ENCODE data around the gene OR2AP1. TPM values are rescaled to one million over a fixed set of nuclear protein-coding genes. Genes with fewer than 3 reads are reported as not detected.
"Not testable (repeated sequence)": the region's sequence is repeated elsewhere in the genome, so short reads cannot be mapped to it uniquely, and the experiment has no call there.

The OR2AP1 gene
- total RNA-seq = not detected

- H3K9ac ChIP-seq (ENCODE audit: low read depth in 1 of 3, low read length in 3 of 3) = no peak within 1 kb of the TSS
- no peaks in the 10 kb centered on the region for H3K9me3 ChIP-seq (ENCODE audit: control insufficient read depth in 3 of 3, low read length in 3 of 3)
- no peak within 1 kb of the TSS for H3K27ac ChIP-seq (ENCODE audit: low read depth, low read length)
- no peaks in the 10 kb centered on the region for H3K4me1 ChIP-seq (ENCODE audit: control insufficient read depth in 3 of 3, insufficient read depth in 3 of 3, low read length in 3 of 3)
- H3K4me3 ChIP-seq (ENCODE audit: low read length in 3 of 3) = no peak within 1 kb of the TSS
- no peaks in the 10 kb centered on the region for H3K36me3 ChIP-seq (ENCODE audit: control insufficient read depth in 3 of 3, insufficient read depth in 3 of 3, low read length in 3 of 3)
- no peaks in the 10 kb centered on the region for H3K27me3 ChIP-seq (ENCODE audit: control insufficient read depth in 3 of 3, insufficient read depth in 3 of 3, low read length in 3 of 3)
Observed at GRCh38 chr12:55572168-55572567, at the start of gene OR2AP1. OR2AP1 (plus strand) TSS chr12:55572468; CDS start chr12:55574415, 1,947 bp downstream.

GRCh38 chr12:55548235-55548634 lies 24.0 kb upstream of the OR2AP1 start:
- H3K4me3 ChIP-seq (ENCODE audit: low read length in 3 of 3); H3K9ac ChIP-seq (ENCODE audit: low read depth in 1 of 3, low read length in 3 of 3); H3K9me3 ChIP-seq (ENCODE audit: control insufficient read depth in 3 of 3, low read length in 3 of 3); H3K27ac ChIP-seq (ENCODE audit: low read depth, low read length); H3K36me3 ChIP-seq (ENCODE audit: control insufficient read depth in 3 of 3, insufficient read depth in 3 of 3, low read length in 3 of 3); H3K4me1 ChIP-seq (ENCODE audit: control insufficient read depth in 3 of 3, insufficient read depth in 3 of 3, low read length in 3 of 3); H3K27me3 ChIP-seq (ENCODE audit: control insufficient read depth in 3 of 3, insufficient read depth in 3 of 3, low read length in 3 of 3): not testable (repeated sequence)

- Histone ChIP-seq H3K9ac (ENCODE audit: low read depth in 1 of 3, low read length in 3 of 3) (no peak overlapping the region), H3K9me3 (ENCODE audit: control insufficient read depth in 3 of 3, low read length in 3 of 3) (no peaks in the 10 kb centered on the region), H3K36me3 (ENCODE audit: control insufficient read depth in 3 of 3, insufficient read depth in 3 of 3, low read length in 3 of 3) (no peaks in the 10 kb centered on the region), H3K27ac (ENCODE audit: low read depth, low read length) (no peak overlapping the region), H3K4me1 (ENCODE audit: control insufficient read depth in 3 of 3, insufficient read depth in 3 of 3, low read length in 3 of 3) (no peaks in the 10 kb centered on the region), H3K4me3 (ENCODE audit: low read length in 3 of 3) (no peak overlapping the region), H3K27me3 (ENCODE audit: control insufficient read depth in 3 of 3, insufficient read depth in 3 of 3, low read length in 3 of 3) (no peaks in the 10 kb centered on the region)
Observed at GRCh38 chr12:55548756-55549155, 23.5 kb upstream of the OR2AP1 start.

- Histone ChIP-seq H3K27ac (ENCODE audit: low read depth, low read length) (no peak within 1 kb of the TSS), H3K4me1 (ENCODE audit: control insufficient read depth in 3 of 3, insufficient read depth in 3 of 3, low read length in 3 of 3) (no peaks in the 10 kb centered on the region), H3K36me3 (ENCODE audit: control insufficient read depth in 3 of 3, insufficient read depth in 3 of 3, low read length in 3 of 3) (no peaks in the 10 kb centered on the region), H3K9me3 (ENCODE audit: control insufficient read depth in 3 of 3, low read length in 3 of 3) (no peaks in the 10 kb centered on the region), H3K27me3 (ENCODE audit: control insufficient read depth in 3 of 3, insufficient read depth in 3 of 3, low read length in 3 of 3) (no peaks in the 10 kb centered on the region), H3K4me3 (ENCODE audit: low read length in 3 of 3) (no peak within 1 kb of the TSS), H3K9ac (ENCODE audit: low read depth in 1 of 3, low read length in 3 of 3) (no peak within 1 kb of the TSS)
Observed at GRCh38 chr12:55549302-55549701, 23.0 kb upstream of the OR2AP1 start, which contains the start of gene OR6C4. OR6C4 (plus strand) TSS chr12:55549602; CDS start chr12:55551227, 1,625 bp downstream.

GRCh38 chr12:55554296-55554695 lies 18.0 kb upstream of the OR2AP1 start:
- H3K27me3 ChIP-seq (ENCODE audit: control insufficient read depth in 3 of 3, insufficient read depth in 3 of 3, low read length in 3 of 3) = no peaks in the 10 kb centered on the region
- H3K9ac ChIP-seq (ENCODE audit: low read depth in 1 of 3, low read length in 3 of 3) = no peak overlapping the region
- no peaks in the 10 kb centered on the region for H3K4me1 ChIP-seq (ENCODE audit: control insufficient read depth in 3 of 3, insufficient read depth in 3 of 3, low read length in 3 of 3)
- H3K4me3 ChIP-seq (ENCODE audit: low read length in 3 of 3) = no peak overlapping the region
- peaks cover 2 to 6% (median 5%) of the 10 kb centered on the region in 3 donors for H3K9me3 ChIP-seq (ENCODE audit: control insufficient read depth in 3 of 3, low read length in 3 of 3)
- H3K27ac ChIP-seq (ENCODE audit: low read depth, low read length) = no peak overlapping the region
- H3K36me3 ChIP-seq (ENCODE audit: control insufficient read depth in 3 of 3, insufficient read depth in 3 of 3, low read length in 3 of 3) = no peaks in the 10 kb centered on the region

GRCh38 chr12:55570060-55570459 lies 2.2 kb upstream of the OR2AP1 start:
- H3K4me1 ChIP-seq (ENCODE audit: control insufficient read depth in 3 of 3, insufficient read depth in 3 of 3, low read length in 3 of 3); H3K36me3 ChIP-seq (ENCODE audit: control insufficient read depth in 3 of 3, insufficient read depth in 3 of 3, low read length in 3 of 3); H3K27ac ChIP-seq (ENCODE audit: low read depth, low read length); H3K9me3 ChIP-seq (ENCODE audit: control insufficient read depth in 3 of 3, low read length in 3 of 3); H3K9ac ChIP-seq (ENCODE audit: low read depth in 1 of 3, low read length in 3 of 3); H3K4me3 ChIP-seq (ENCODE audit: low read length in 3 of 3); H3K27me3 ChIP-seq (ENCODE audit: control insufficient read depth in 3 of 3, insufficient read depth in 3 of 3, low read length in 3 of 3): not testable (repeated sequence)

GRCh38 chr12:55570689-55571088 lies 1.6 kb upstream of the OR2AP1 start:
- not testable (repeated sequence) for H3K4me3 ChIP-seq (ENCODE audit: low read length in 3 of 3); H3K27me3 ChIP-seq (ENCODE audit: control insufficient read depth in 3 of 3, insufficient read depth in 3 of 3, low read length in 3 of 3); H3K36me3 ChIP-seq (ENCODE audit: control insufficient read depth in 3 of 3, insufficient read depth in 3 of 3, low read length in 3 of 3); H3K9ac ChIP-seq (ENCODE audit: low read depth in 1 of 3, low read length in 3 of 3); H3K4me1 ChIP-seq (ENCODE audit: control insufficient read depth in 3 of 3, insufficient read depth in 3 of 3, low read length in 3 of 3); H3K27ac ChIP-seq (ENCODE audit: low read depth, low read length); H3K9me3 ChIP-seq (ENCODE audit: control insufficient read depth in 3 of 3, low read length in 3 of 3)

- Histone ChIP-seq H3K9me3 (ENCODE audit: control insufficient read depth in 3 of 3, low read length in 3 of 3) (peaks cover 0 to 3% (median 0%) of the 10 kb centered on the region in 3 donors), H3K27ac (ENCODE audit: low read depth, low read length) (no peak overlapping the region), H3K36me3 (ENCODE audit: control insufficient read depth in 3 of 3, insufficient read depth in 3 of 3, low read length in 3 of 3) (no peaks in the 10 kb centered on the region), H3K4me1 (ENCODE audit: control insufficient read depth in 3 of 3, insufficient read depth in 3 of 3, low read length in 3 of 3) (no peaks in the 10 kb centered on the region), H3K9ac (ENCODE audit: low read depth in 1 of 3, low read length in 3 of 3) (no peak overlapping the region), H3K4me3 (ENCODE audit: low read length in 3 of 3) (no peak overlapping the region), H3K27me3 (ENCODE audit: control insufficient read depth in 3 of 3, insufficient read depth in 3 of 3, low read length in 3 of 3) (no peaks in the 10 kb centered on the region)
Observed at GRCh38 chr12:55582066-55582465, 9.8 kb downstream of the OR2AP1 start.

GRCh38 chr12:55585817-55586216 lies 13.5 kb downstream of the OR2AP1 start:
- Histone ChIP-seq H3K4me3 (ENCODE audit: low read length in 3 of 3) (no peak overlapping the region), H3K27me3 (ENCODE audit: control insufficient read depth in 3 of 3, insufficient read depth in 3 of 3, low read length in 3 of 3) (no peaks in the 10 kb centered on the region), H3K9me3 (ENCODE audit: control insufficient read depth in 3 of 3, low read length in 3 of 3) (peaks cover 0 to 3% (median 0%) of the 10 kb centered on the region in 3 donors), H3K36me3 (ENCODE audit: control insufficient read depth in 3 of 3, insufficient read depth in 3 of 3, low read length in 3 of 3) (no peaks in the 10 kb centered on the region), H3K9ac (ENCODE audit: low read depth in 1 of 3, low read length in 3 of 3) (no peak overlapping the region), H3K27ac (ENCODE audit: low read depth, low read length) (no peak overlapping the region), H3K4me1 (ENCODE audit: control insufficient read depth in 3 of 3, insufficient read depth in 3 of 3, low read length in 3 of 3) (no peaks in the 10 kb centered on the region)

GRCh38 chr12:55590152-55590551 lies 17.9 kb downstream of the OR2AP1 start:
- not testable (repeated sequence) for H3K4me1 ChIP-seq (ENCODE audit: control insufficient read depth in 3 of 3, insufficient read depth in 3 of 3, low read length in 3 of 3); H3K4me3 ChIP-seq (ENCODE audit: low read length in 3 of 3); H3K27ac ChIP-seq (ENCODE audit: low read depth, low read length); H3K27me3 ChIP-seq (ENCODE audit: control insufficient read depth in 3 of 3, insufficient read depth in 3 of 3, low read length in 3 of 3); H3K9me3 ChIP-seq (ENCODE audit: control insufficient read depth in 3 of 3, low read length in 3 of 3); H3K36me3 ChIP-seq (ENCODE audit: control insufficient read depth in 3 of 3, insufficient read depth in 3 of 3, low read length in 3 of 3); H3K9ac ChIP-seq (ENCODE audit: low read depth in 1 of 3, low read length in 3 of 3)
